Hippocampal formation (tissue), 2 donors: ENCODE results near the gene VCL.

ENCODE experiments used
- DNase-seq, 2 donors: peaks; one replicate each; lab custom pipeline; 2025; lab: John Stamatoyannopoulos, UW

The VCL gene

GRCh38 chr10:74151879-74152722, 154.2 kb downstream of the VCL start:
- no peak for DNase-seq

- DNase-seq: no peak
Measured at GRCh38 chr10:74153123-74153522, 155.2 kb downstream of the VCL start.

GRCh38 chr10:74153676-74154075, 155.8 kb downstream of the VCL start:
- no peak for DNase-seq

- no peak for DNase-seq
Measured at GRCh38 chr10:74156919-74157289, 159.0 kb downstream of the VCL start.

- no peak for DNase-seq
Measured at GRCh38 chr10:74160013-74160412, 162.1 kb downstream of the VCL start.

GRCh38 chr10:74163319-74164068, 165.6 kb downstream of the VCL start:
- no peak for DNase-seq

GRCh38 chr10:74164716-74165529, 167.0 kb downstream of the VCL start:
- no peak for DNase-seq

- DNase-seq: no peak
Measured at GRCh38 chr10:74165530-74165901, 167.6 kb downstream of the VCL start.

GRCh38 chr10:74167443-74167842, 169.5 kb downstream of the VCL start:
- no peak for DNase-seq
